NOMO-1 treated with DMSO at 0.1 percent for 48 hours (cell line): Measurements from ENCODE around the gene VPS13D.

Source experiments
- DNase-seq: peaks from one replicate; lab custom pipeline; 2025; ENCODE audit not compliant: unreplicated experiment; lab: John Stamatoyannopoulos, UW

Gene VPS13D

GRCh38 chr1:12333036-12333785 lies 103.4 kb downstream of the VPS13D start:
- DNase-seq = no peak

DNA sequence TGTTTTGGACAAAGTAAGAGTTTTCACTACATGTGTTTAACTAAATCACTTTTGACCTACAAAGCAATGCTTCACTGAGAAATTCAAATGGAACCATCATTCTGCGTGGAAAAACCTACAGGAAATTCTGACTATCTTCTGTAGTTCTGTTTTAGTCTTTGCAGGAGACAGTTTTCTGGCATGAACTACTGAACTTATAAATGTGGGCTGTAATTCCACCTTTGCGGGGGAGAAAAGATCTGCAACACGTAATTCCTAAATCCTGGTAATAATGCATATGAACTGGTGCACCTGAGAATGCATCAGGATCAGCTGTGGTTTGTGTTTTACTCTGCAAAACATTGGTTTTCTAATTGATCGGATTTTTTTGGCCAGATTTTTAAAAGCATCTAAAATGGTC lies 106.0 kb downstream of the VPS13D start:
- DNase-seq = no peak

DNA sequence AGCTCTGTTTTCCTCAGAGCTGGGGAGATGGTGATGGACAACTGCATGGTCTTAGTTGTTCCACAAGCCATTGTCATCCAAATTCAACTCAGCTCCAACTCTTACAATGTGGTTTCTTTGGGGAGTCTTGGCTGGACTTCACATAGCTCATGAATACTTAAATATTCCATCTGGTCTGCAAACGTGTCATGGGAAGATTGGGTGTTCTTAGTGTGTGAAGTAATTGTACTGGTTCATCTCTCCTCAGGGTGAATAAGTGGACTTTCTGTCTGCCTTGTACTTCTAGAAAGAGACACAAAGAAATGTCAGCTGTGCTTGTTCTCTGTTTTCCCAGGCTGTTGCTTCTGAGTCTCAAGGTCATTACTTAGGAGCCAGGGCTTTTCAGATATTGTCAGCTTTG lies 106.6 kb downstream of the VPS13D start:
- DNase-seq = no peak

DNA sequence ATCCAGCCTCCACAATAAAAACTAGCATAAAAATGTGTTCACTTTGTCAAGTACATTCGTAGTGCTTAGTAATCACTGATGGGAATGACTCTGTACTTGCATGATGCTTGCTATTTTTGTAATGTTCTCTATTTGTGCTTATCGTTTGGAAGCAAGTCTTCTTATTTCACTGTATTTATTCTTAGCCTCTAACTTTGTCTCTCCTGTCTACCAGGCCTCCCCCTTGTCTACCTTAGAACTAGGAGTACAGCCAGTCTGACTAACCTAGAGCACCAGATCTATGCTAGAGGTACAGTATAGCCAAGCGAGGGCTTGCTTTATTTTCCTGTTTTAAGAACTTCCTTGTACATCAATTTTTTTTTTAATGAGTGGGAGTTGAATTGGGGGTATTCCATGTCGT lies 108.2 kb downstream of the VPS13D start:
- DNase-seq = no peak

- no peak for DNase-seq
These were observed 109.0 kb downstream of the VPS13D start for GRCh38 chr1:12338823-12339222.

- DNase-seq = no peak
These were observed 109.6 kb downstream of the VPS13D start for GRCh38 chr1:12339396-12339795.

GRCh38 chr1:12339811-12340543 lies 110.1 kb downstream of the VPS13D start:
- no peak for DNase-seq

- no peak for DNase-seq
These were observed 110.7 kb downstream of the VPS13D start for GRCh38 chr1:12340544-12340930.

DNA sequence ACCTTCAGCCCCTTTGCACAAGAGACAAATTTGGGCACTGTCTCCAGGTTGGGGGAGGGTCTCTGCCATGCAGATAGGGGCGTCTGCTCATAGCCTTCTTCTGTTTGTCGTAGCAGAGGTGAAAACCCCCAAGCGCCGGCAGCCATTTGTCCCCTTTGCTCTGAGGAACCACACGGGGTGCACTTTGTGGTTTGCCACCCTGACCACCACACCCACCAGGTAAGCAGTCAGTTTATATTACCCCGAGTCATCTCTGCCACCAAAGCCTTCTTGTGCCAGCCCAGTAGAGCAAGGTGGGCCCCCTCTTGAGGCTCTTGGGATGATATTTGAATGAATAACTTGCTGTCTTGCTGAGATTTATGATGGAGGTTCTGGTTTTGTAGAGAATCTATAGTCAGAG lies 111.8 kb downstream of the VPS13D start:
- DNase-seq = no peak

DNA sequence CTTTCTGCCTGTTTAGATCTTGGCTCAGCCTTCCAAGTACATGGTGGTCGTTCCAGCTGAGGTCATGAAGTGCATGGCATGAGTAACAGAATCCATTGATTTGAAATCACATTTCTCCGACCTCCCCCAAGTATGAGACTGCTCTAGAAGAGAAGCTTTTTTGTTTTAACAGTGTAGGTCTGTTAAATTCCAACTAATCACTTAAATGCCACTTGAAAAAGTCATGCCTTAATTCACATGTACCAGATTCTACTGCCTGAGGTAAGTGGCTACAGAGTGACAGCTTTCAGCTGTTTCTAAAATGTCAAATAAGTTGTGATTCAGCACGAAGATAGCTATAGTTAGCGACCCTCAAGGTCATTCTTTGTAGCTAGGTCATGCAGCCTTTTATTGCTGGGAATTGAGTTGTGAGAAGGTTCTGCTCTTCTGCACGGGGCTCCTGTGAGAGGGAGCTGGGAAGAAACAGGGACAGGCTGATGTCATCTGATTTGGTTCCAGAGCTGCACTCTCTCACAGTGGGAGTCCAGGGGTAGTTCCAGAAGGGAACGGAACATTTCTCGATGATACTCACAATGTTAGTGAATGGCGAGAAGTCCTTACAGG lies 112.7 kb downstream of the VPS13D start:
- no peak for DNase-seq

DNA sequence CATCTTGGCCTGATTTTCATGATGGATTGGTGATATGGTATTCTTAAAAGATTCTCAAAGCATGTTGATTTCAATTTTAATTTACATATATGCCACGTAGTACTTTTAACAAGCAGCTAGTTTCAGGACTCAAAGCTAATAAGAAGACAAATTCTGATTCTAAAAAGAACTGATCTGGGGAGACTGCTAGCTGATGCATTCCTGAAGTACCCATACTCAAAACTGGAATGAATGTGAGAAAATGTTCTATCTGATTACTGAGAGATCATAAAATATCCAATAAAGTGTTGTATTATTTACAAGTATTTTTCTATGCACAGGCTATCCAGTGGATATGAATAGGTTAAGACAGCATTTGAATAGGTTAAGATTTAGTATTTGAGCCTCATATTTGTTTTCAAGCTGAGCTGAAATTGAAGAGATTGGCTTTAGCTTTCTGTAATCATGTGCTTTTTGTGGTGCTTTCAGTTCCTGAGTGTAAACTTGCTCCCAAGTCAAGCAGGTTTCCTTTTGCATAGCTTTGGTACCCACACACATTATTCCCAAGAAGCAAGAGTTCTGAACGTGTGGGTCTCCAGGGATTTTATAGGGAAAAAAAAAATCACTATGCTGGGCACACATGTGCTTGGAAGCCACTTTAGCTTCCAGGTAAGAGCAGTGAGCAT lies 114.1 kb downstream of the VPS13D start:
- peak; percentile 1 for DNase-seq

DNA sequence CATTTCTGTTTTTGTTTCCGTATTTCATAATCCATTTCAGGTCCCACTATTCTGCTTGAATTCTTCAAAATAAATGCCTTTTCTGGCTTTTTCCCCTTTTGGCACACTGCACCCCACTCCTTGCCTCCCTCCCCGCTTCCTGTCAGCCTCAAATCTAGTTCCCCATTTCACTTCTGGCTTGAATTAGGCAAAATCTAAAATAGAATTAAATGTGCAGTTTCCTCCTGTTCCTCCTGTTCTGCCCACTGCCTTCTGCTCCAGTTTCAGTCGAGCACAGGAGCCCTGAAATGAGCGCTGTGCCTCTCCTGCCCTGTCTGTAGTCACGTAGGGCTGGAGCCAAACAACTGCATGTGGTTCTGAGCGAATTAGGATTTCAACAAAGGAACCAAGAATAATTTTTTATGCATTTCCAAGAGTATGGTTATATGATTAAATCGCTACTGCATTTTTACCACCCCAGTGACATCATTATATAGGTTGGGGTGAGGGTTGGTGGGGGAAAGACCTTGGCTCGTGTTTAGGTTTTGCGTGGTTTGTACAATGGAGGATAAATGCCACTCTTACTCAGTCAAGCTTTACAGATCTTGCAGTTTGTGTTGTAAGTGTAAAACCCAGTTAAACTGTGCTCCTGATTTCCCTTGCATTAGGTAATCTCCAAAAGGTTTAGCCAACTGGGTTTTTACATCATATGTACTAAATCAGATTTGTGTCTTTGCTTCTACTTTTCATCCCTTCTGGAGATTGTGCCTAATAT lies 114.9 kb downstream of the VPS13D start:
- DNase-seq = peak; percentile 87

DNA sequence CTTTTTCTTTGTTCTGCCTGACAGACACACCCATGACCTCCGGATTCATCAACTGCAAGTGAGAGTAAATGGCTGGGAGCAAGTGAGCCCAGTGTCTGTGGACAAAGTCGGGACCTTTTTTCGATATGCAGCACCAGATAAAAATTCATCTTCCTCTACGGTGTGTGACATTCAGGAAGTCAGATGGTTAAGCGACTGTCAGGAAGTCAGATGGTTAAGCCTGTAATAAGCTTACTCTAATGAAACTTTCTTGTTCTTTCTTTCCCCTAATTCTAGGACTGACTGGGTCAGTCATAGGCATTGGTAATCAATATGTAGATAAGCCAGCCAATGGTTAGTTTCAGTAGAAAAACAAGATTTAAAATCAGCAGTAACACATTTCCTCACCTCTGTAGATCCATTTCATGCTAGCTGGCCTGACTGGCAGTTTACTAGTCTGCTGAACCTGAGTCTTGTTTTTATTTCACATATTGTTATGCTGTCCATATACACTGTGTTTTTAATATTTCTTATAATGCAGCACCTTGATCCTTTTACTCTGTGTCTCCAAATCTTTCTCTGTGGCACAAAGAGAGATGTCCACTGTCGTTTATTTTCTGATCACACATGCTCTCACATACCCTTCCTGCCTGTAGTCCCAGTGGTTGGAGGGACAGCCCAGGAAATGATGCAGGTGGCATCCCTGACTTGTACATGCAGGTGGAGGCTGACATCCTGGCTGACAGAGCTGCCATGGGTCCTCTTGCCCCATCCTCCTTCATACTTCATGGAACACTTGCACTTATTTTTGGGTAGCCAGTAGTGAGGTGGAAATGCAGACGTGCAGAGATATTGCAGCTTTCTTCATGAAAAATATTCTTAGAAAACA lies 115.8 kb downstream of the VPS13D start:
- DNase-seq = peak; percentile 14

- DNase-seq = no peak
These were observed 116.8 kb downstream of the VPS13D start for GRCh38 chr1:12346483-12347151.

- DNase-seq = no peak
These were observed 118.3 kb downstream of the VPS13D start for GRCh38 chr1:12348113-12348512.

DNA sequence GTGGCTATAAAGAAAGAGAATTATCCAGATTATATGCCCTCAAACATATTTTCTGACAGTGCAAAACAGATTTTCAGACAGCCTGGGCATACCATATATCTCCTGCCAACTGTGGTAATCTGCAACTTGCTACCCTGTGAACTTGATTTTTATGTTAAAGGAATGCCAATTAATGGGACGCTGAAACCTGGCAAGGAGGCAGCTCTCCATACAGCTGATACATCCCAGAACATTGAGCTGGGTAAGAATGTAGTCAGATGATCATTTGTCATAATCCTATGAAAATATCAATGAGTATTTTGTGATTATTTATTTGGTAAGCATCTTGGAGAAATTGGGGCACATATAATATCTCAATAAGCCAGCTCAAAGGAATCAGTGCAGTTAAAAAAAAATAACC lies 124.2 kb downstream of the VPS13D start:
- no peak for DNase-seq

GRCh38 chr1:12356004-12356890 lies 126.4 kb downstream of the VPS13D start:
- no peak for DNase-seq

DNA sequence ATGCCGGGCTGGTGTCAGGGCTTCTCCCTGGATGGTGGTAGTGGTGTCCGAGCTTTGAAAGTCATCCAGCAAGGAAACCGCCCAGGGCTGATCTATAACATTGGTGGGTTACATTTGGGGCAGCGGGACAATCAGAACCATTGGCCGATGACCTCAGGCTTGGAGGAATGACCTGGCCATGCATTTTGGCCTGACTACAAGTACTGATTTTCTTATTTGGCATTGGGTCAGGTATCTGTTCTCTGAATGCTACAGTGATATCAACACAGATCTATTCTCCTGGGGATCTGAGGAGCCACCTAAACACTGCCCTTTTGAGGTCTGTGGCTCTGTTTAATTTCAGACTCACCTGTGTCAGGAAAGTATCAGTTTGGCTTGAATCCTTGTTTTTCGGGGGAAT lies 128.7 kb downstream of the VPS13D start:
- DNase-seq = no peak
